GM12878 (cell line): ENCODE results near the gene FNDC3B. TPM values are rescaled to one million over a fixed set of nuclear protein-coding genes. Genes with fewer than 3 reads are reported as not detected.

Experiments
- IKZF1 ChIP-seq: fragments of 450-650 bp; conservative IDR thresholded peaks from 2 replicates; pipeline ENCODE4 v1.6.1; 2017; ENCODE audit warnings: antibody characterized with exemption, mild to moderate bottlenecking
- POLR2A ChIP-seq: IDR thresholded peaks from 2 replicates; pipeline ENCODE4 v1.6.1; 2011; ENCODE audit warnings: low read depth, mild to moderate bottlenecking, low read length
- POLR2AphosphoS2 ChIP-seq: IDR thresholded peaks from 2 replicates; pipeline ENCODE4 v1.6.1; 2011; ENCODE audit warnings: low read depth, mild to moderate bottlenecking, low read length, improper control_type of control experiment, moderate library complexity
- polyA plus RNA-seq, 11 experiments: library from polyadenylated mRNA; depleted of rRNA in 4 of 11; unstranded in 6 of 11; stranded (reverse) in 5 of 11; fragments of >200 nt; fragmentation: Nextera tagmentation in 4 of 11; fragmentation: Illumina TruSeq in 1 of 11; extraction: Ambion mirVana in 4 of 11; extraction: Trizol in 1 of 11; gene quantifications; 1 replicate in 1 of 11; 2 replicates in 10 of 11; pipeline versions ENCODE4 v1.2.1 to v1.2.3, GENCODE V29; 2011 to 2016; ENCODE audit warnings: inconsistent platforms in 2 of 11, missing spikeins in 2 of 11, low read depth in 1 of 11
- total RNA-seq, 4 experiments: library from RNA; depleted of rRNA in 3 of 4; stranded (reverse); fragments of >200 nt in 3 of 4; fragmentation: Illumina TruSeq in 1 of 4; extraction: Trizol in 1 of 4; gene quantifications; 2 replicates each; pipeline versions ENCODE4 v1.2.1 to v1.2.3, GENCODE V29; 2013 to 2021
- TF ChIP-seq, protein P1 (sequence below): IDR thresholded peaks from 2 replicates; pipeline ENCODE4 v1.6.1; 2012; ENCODE audit warnings: improper control_type of control experiment, low read depth, low read length; ENCODE audit not compliant: insufficient replicate concordance
- TF ChIP-seq, protein P2 (sequence below): fragments of 450-650 bp; IDR thresholded peaks from 2 replicates; pipeline ENCODE4 v1.6.1; 2018; ENCODE audit warnings: borderline replicate concordance, mild to moderate bottlenecking; ENCODE audit not compliant: partially characterized antibody

Gene FNDC3B
- total and polyA plus RNA-seq, 10 of the 15 experiments (the other 5 are each of a cell fraction or from before 2014, with no cell fraction given), result 7.9 to 35.0 (median 18.5) TPM

- TF ChIP-seq, protein P1, sequence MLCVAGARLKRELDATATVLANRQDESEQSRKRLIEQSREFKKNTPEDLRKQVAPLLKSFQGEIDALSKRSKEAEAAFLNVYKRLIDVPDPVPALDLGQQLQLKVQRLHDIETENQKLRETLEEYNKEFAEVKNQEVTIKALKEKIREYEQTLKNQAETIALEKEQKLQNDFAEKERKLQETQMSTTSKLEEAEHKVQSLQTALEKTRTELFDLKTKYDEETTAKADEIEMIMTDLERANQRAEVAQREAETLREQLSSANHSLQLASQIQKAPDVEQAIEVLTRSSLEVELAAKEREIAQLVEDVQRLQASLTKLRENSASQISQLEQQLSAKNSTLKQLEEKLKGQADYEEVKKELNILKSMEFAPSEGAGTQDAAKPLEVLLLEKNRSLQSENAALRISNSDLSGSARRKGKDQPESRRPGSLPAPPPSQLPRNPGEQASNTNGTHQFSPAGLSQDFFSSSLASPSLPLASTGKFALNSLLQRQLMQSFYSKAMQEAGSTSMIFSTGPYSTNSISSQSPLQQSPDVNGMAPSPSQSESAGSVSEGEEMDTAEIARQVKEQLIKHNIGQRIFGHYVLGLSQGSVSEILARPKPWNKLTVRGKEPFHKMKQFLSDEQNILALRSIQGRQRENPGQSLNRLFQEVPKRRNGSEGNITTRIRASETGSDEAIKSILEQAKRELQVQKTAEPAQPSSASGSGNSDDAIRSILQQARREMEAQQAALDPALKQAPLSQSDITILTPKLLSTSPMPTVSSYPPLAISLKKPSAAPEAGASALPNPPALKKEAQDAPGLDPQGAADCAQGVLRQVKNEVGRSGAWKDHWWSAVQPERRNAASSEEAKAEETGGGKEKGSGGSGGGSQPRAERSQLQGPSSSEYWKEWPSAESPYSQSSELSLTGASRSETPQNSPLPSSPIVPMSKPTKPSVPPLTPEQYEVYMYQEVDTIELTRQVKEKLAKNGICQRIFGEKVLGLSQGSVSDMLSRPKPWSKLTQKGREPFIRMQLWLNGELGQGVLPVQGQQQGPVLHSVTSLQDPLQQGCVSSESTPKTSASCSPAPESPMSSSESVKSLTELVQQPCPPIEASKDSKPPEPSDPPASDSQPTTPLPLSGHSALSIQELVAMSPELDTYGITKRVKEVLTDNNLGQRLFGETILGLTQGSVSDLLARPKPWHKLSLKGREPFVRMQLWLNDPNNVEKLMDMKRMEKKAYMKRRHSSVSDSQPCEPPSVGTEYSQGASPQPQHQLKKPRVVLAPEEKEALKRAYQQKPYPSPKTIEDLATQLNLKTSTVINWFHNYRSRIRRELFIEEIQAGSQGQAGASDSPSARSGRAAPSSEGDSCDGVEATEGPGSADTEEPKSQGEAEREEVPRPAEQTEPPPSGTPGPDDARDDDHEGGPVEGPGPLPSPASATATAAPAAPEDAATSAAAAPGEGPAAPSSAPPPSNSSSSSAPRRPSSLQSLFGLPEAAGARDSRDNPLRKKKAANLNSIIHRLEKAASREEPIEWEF, result no peak
- TF ChIP-seq POLR2AphosphoS2 (no peak), IKZF1 (no peak), POLR2A (no peak)
- TF ChIP-seq, protein P2, sequence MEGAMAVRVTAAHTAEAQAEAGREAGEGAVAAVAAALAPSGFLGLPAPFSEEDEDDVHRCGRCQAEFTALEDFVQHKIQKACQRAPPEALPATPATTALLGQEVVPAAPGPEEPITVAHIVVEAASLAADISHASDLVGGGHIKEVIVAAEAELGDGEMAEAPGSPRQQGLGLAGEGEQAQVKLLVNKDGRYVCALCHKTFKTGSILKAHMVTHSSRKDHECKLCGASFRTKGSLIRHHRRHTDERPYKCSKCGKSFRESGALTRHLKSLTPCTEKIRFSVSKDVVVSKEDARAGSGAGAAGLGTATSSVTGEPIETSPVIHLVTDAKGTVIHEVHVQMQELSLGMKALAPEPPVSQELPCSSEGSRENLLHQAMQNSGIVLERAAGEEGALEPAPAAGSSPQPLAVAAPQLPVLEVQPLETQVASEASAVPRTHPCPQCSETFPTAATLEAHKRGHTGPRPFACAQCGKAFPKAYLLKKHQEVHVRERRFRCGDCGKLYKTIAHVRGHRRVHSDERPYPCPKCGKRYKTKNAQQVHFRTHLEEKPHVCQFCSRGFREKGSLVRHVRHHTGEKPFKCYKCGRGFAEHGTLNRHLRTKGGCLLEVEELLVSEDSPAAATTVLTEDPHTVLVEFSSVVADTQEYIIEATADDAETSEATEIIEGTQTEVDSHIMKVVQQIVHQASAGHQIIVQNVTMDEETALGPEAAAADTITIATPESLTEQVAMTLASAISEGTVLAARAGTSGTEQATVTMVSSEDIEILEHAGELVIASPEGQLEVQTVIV, result no peak
Measured at GRCh38 chr3:172127141-172127540, 87.8 kb downstream of the FNDC3B start (continued).
